Dedifferentiated amniotic fluid mesenchymal stem cell (primary cell): Measurements from ENCODE around the gene DPEP3.
"Not testable (repeated sequence)": the region's sequence is repeated elsewhere in the genome, so short reads cannot be mapped to it uniquely, and the experiment has no call there.

Experiments used
- DNase-seq: peaks from one replicate; pipeline ENCODE4 v3.0.0-alpha.2; 2016; ENCODE audit errors: extremely low spot score

Gene DPEP3

GRCh38 chr16:67993207-67994039 is 13.1 kb upstream of the DPEP3 start:
- peak; percentile 41 for DNase-seq

- no peak for DNase-seq
Observed at GRCh38 chr16:67992661-67993206, 12.4 kb upstream of the DPEP3 start.

- no peak for DNase-seq
Observed at GRCh38 chr16:67990018-67990386, 9.7 kb upstream of the DPEP3 start.

GRCh38 chr16:67989322-67990017 is 9.2 kb upstream of the DPEP3 start:
- no peak for DNase-seq

GRCh38 chr16:67988675-67989074 is 8.4 kb upstream of the DPEP3 start:
- DNase-seq, result no peak

GRCh38 chr16:67987460-67988160 is 7.3 kb upstream of the DPEP3 start:
- DNase-seq, result no peak

- no peak for DNase-seq
Observed at GRCh38 chr16:67986949-67987348, 6.7 kb upstream of the DPEP3 start.

GRCh38 chr16:67982011-67982696 is 1.9 kb upstream of the DPEP3 start:
- DNase-seq, result no peak

- DNase-seq, result no peak
Observed at GRCh38 chr16:67977469-67978227, 2.7 kb downstream of the DPEP3 start.

- no peak for DNase-seq
Observed at GRCh38 chr16:67977005-67977404, 3.3 kb downstream of the DPEP3 start.

- no peak for DNase-seq
Observed at GRCh38 chr16:67976205-67976604, 4.1 kb downstream of the DPEP3 start.

- DNase-seq, result no peak
Observed at GRCh38 chr16:67975321-67976105, 4.8 kb downstream of the DPEP3 start.

GRCh38 chr16:67972285-67972684 is 8.0 kb downstream of the DPEP3 start:
- DNase-seq, result not testable (repeated sequence)

- DNase-seq, result no peak
Observed at GRCh38 chr16:67971111-67971510, 9.2 kb downstream of the DPEP3 start.

- no peak for DNase-seq
Observed at GRCh38 chr16:67969254-67970039, 10.9 kb downstream of the DPEP3 start.

GRCh38 chr16:67968400-67969253 is 11.7 kb downstream of the DPEP3 start, which contains the start of gene SLC12A4:
Gene SLC12A4 (minus strand): TSS chr16:67968637. CDS start chr16:67968553, 84 bp downstream.
- peak; percentile 48 for DNase-seq

- peak; percentile 39 for DNase-seq
Observed at GRCh38 chr16:67967958-67968399, 12.3 kb downstream of the DPEP3 start.
